ENCODE measurements around the gene TMEM187.

Gene TMEM187

DNA sequence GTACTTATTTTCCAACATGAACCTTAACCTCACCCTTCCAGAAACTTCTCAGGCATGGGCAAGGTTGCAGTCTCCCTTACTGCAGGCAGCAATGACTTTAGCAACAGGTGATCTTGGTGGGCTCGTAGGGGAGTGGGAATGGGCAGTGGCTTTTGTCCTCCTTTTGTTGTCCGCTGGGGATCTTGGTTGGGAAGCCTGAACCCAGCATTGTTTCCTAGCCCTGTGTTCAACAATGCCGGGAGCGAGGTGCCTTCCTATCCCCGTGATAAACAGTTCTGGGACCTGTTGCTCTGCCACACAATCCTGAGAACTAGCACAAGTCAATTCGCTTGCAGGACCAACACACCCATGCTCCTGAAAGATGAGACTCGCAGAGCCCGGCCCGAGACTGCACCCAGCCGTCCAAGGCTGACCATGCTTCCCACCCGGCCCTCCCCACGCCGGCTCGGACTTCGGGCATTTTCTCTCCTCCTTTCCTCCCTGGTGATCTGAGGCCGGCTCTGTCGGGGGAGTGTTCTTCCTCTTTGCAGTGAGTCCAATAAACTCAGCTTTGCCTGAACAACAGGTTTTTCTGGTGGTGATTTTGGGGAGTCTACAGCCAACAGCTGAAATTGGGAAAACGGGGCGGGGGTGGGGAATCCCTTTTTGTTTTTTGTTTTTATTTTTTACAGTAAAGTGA lies 26.9 kb downstream of the TMEM187 start:
- Histone ChIP-seq H3K9ac (ENCODE audit: low read length) (no peak overlapping the region), H3K27ac (ENCODE audit: low read length) (no peak overlapping the region), H3K4me1 (ENCODE audit: control insufficient read depth, low read depth, low read length) (peaks cover 8% of the 10 kb centered on the region), H3K4me3 (ENCODE audit: low read length) (no peak overlapping the region), H3K27me3 (ENCODE audit: control insufficient read depth, insufficient read depth, low read length) (no peaks in the 10 kb centered on the region), H3K36me3 (ENCODE audit: control insufficient read depth, low read depth, low read length) (no peaks in the 10 kb centered on the region), H3K9me3 (ENCODE audit: control insufficient read depth, low read depth, low read length) (peaks cover 18% of the 10 kb centered on the region)

GRCh38 chrX:154000051-154000450 lies 27.5 kb downstream of the TMEM187 start:
- Histone ChIP-seq H3K4me3 (ENCODE audit: low read length) (no peak overlapping the region), H3K9me3 (ENCODE audit: control insufficient read depth, low read depth, low read length) (peaks cover 18% of the 10 kb centered on the region), H3K36me3 (ENCODE audit: control insufficient read depth, low read depth, low read length) (no peaks in the 10 kb centered on the region), H3K27me3 (ENCODE audit: control insufficient read depth, insufficient read depth, low read length) (no peaks in the 10 kb centered on the region), H3K27ac (ENCODE audit: low read length) (no peak overlapping the region), H3K9ac (ENCODE audit: low read length) (no peak overlapping the region), H3K4me1 (ENCODE audit: control insufficient read depth, low read depth, low read length) (peaks cover 8% of the 10 kb centered on the region)

DNA sequence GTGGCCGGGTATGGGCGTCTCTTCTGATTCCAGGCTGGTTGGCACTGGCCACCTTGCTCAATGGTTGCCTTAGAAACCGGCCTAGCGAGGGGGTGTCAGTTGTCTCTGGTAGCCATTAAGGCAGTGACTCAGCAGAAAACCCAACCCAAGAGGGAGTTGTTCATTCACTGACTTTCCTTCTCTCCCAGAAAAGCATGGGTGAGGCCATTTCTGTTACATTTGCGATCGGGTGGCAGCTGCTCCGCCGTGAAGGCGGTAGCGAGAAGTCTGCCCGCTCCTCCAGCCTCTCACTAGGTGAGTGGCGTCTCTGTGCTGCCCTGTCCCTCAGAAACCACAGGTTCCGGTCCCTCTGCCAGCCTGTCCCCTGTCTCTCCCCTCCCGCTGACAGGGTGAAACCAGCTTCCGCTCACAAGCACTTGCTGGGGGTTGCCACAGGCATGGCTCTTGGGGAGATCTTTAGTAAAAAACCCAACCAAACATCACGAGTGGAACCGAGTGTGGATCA lies 29.7 kb downstream of the TMEM187 start:
- Histone ChIP-seq H3K27ac (ENCODE audit: low read length) (no peak overlapping the region), H3K4me3 (ENCODE audit: low read length) (no peak overlapping the region), H3K9me3 (ENCODE audit: control insufficient read depth, low read depth, low read length) (peaks cover 20% of the 10 kb centered on the region), H3K9ac (ENCODE audit: low read length) (peak overlapping the region; percentile 32), H3K4me1 (ENCODE audit: control insufficient read depth, low read depth, low read length) (peaks cover 8% of the 10 kb centered on the region), H3K27me3 (ENCODE audit: control insufficient read depth, insufficient read depth, low read length) (no peaks in the 10 kb centered on the region), H3K36me3 (ENCODE audit: control insufficient read depth, low read depth, low read length) (no peaks in the 10 kb centered on the region)

GRCh38 chrX:154004315-154004714 lies 31.8 kb downstream of the TMEM187 start:
- Histone ChIP-seq H3K4me3 (ENCODE audit: low read length) (no peak overlapping the region), H3K27ac (ENCODE audit: low read length) (no peak overlapping the region), H3K4me1 (ENCODE audit: control insufficient read depth, low read depth, low read length) (peaks cover 8% of the 10 kb centered on the region), H3K36me3 (ENCODE audit: control insufficient read depth, low read depth, low read length) (no peaks in the 10 kb centered on the region), H3K27me3 (ENCODE audit: control insufficient read depth, insufficient read depth, low read length) (no peaks in the 10 kb centered on the region), H3K9ac (ENCODE audit: low read length) (no peak overlapping the region), H3K9me3 (ENCODE audit: control insufficient read depth, low read depth, low read length) (peaks cover 20% of the 10 kb centered on the region)

- peaks cover 4% of the 10 kb centered on the region for H3K4me1 ChIP-seq (ENCODE audit: control insufficient read depth, low read depth, low read length)
- H3K9ac ChIP-seq (ENCODE audit: low read length) = no peak overlapping the region
- H3K9me3 ChIP-seq (ENCODE audit: control insufficient read depth, low read depth, low read length) = peaks cover 15% of the 10 kb centered on the region
- no peaks in the 10 kb centered on the region for H3K36me3 ChIP-seq (ENCODE audit: control insufficient read depth, low read depth, low read length)
- H3K27ac ChIP-seq (ENCODE audit: low read length) = no peak overlapping the region
- no peak overlapping the region for H3K4me3 ChIP-seq (ENCODE audit: low read length)
- no peaks in the 10 kb centered on the region for H3K27me3 ChIP-seq (ENCODE audit: control insufficient read depth, insufficient read depth, low read length)
Measured at GRCh38 chrX:154006947-154007346, 34.4 kb downstream of the TMEM187 start.

GRCh38 chrX:154008521-154008920 lies 36.0 kb downstream of the TMEM187 start:
- Histone ChIP-seq H3K4me3 (ENCODE audit: low read length) (no peak overlapping the region), H3K4me1 (ENCODE audit: control insufficient read depth, low read depth, low read length) (no peaks in the 10 kb centered on the region), H3K27me3 (ENCODE audit: control insufficient read depth, insufficient read depth, low read length) (no peaks in the 10 kb centered on the region), H3K36me3 (ENCODE audit: control insufficient read depth, low read depth, low read length) (peaks cover 4% of the 10 kb centered on the region), H3K9me3 (ENCODE audit: control insufficient read depth, low read depth, low read length) (peaks cover 9% of the 10 kb centered on the region), H3K27ac (ENCODE audit: low read length) (no peak overlapping the region), H3K9ac (ENCODE audit: low read length) (no peak overlapping the region)

GRCh38 chrX:154010330-154011087 lies 38.0 kb downstream of the TMEM187 start:
- H3K4me1 ChIP-seq (ENCODE audit: control insufficient read depth, low read depth, low read length) = no peaks in the 10 kb centered on the region
- H3K9me3 ChIP-seq (ENCODE audit: control insufficient read depth, low read depth, low read length) = peaks cover 5% of the 10 kb centered on the region
- no peaks in the 10 kb centered on the region for H3K27me3 ChIP-seq (ENCODE audit: control insufficient read depth, insufficient read depth, low read length)

DNA sequence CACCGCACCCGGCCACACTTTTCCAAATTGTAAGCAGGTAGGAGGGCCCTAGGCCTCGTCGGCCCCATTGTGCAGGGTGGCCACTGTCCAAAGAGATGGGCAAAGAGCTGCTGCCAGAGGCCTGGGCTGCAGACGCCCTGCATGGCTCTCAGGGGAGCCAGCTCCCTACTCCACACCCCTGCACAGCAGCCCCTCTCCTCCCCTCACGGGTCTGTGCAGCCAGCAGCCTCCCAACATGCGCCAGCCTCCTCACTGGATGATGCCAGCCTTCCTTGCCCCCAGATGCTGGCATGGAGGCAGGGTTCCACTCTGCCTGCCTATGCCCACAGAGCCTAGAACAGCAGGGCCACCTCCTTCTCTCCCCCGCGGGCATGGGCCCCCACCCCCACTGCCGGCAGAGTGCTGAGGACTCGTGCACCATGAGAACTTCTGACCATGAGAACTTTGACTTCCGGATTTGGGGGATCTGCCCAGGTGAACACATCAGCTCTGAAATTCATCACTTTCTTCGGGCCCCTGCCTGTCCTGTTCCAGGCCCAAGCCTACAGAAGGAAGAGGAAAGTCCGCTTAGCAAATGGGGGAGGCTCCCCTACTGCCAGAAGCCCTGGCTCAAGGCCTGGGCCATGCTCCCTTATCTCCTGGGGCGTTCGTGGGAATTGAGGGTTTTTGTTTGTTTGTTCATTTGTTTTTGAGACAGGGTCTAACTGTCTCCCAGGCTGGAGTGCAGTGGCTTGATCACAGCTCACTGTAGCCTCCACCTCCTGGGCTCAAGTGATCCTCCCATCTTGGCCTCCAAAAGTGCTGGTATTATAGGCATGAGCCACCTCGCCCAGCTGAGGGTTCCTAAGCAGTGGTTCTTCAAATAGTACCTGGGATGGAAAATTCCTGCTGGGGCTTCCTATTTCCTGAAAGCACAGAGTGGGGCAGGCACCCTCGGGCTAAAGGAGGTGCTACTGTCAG lies 39.1 kb downstream of the TMEM187 start:
- no peak overlapping the region for H3K27ac ChIP-seq (ENCODE audit: low read length)
- H3K36me3 ChIP-seq (ENCODE audit: control insufficient read depth, low read depth, low read length) = peaks cover 11% of the 10 kb centered on the region
- no peaks in the 10 kb centered on the region for H3K27me3 ChIP-seq (ENCODE audit: control insufficient read depth, insufficient read depth, low read length)
- no peak overlapping the region for H3K4me3 ChIP-seq (ENCODE audit: low read length)
- no peaks in the 10 kb centered on the region for H3K9me3 ChIP-seq (ENCODE audit: control insufficient read depth, low read depth, low read length)
- H3K9ac ChIP-seq (ENCODE audit: low read length) = no peak overlapping the region
- no peaks in the 10 kb centered on the region for H3K4me1 ChIP-seq (ENCODE audit: control insufficient read depth, low read depth, low read length)

More at GRCh38 chrX:154010330-154011087, 38.0 kb downstream of the TMEM187 start:
- no peak overlapping the region for H3K27ac ChIP-seq (ENCODE audit: low read length)
- no peak overlapping the region for H3K4me3 ChIP-seq (ENCODE audit: low read length)
- peaks cover 4% of the 10 kb centered on the region for H3K36me3 ChIP-seq (ENCODE audit: control insufficient read depth, low read depth, low read length)
- H3K9ac ChIP-seq (ENCODE audit: low read length) = no peak overlapping the region

DNA sequence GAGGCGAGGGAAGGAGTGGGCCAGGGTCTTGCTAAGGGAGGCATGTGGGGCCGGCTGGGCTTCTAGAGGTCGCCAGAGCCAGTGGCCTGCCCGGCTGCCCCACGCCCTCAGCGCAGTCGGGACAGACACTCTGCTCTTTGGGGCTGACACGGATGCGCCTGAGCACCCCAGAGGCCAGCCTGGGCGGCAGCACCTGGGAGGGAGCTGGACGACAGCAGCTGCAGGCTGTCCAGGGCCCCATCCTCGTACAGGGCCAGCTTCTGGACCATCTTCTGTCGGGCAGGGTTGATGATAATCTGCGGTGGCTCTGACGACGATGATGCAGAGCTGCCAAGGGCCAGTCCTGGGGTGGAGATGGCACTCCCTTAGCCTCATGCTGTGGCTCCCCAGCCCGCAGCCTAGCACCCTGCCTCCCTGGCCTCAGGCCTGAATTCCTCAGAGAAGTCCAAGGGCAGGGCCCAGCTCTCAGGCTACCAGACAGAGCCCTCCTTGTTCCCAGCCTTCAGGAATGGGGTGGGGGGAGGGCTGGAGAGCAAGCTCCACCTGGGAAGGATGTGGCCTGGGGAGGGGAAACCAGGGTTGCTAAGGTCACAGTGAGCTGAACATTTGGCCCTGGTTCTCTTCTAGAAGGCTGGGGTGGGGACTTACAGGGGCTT lies 39.9 kb downstream of the TMEM187 start:
- Histone ChIP-seq H3K9me3 (ENCODE audit: control insufficient read depth, low read depth, low read length) (no peaks in the 10 kb centered on the region), H3K4me3 (ENCODE audit: low read length) (no peak overlapping the region), H3K36me3 (ENCODE audit: control insufficient read depth, low read depth, low read length) (peaks cover 16% of the 10 kb centered on the region), H3K9ac (ENCODE audit: low read length) (no peak overlapping the region), H3K27ac (ENCODE audit: low read length) (no peak overlapping the region), H3K27me3 (ENCODE audit: control insufficient read depth, insufficient read depth, low read length) (no peaks in the 10 kb centered on the region), H3K4me1 (ENCODE audit: control insufficient read depth, low read depth, low read length) (no peaks in the 10 kb centered on the region)

GRCh38 chrX:154013001-154013421 lies 40.5 kb downstream of the TMEM187 start:
- Histone ChIP-seq H3K27ac (ENCODE audit: low read length) (no peak overlapping the region), H3K27me3 (ENCODE audit: control insufficient read depth, insufficient read depth, low read length) (no peaks in the 10 kb centered on the region), H3K9me3 (ENCODE audit: control insufficient read depth, low read depth, low read length) (no peaks in the 10 kb centered on the region), H3K4me3 (ENCODE audit: low read length) (no peak overlapping the region), H3K4me1 (ENCODE audit: control insufficient read depth, low read depth, low read length) (no peaks in the 10 kb centered on the region), H3K36me3 (ENCODE audit: control insufficient read depth, low read depth, low read length) (peaks cover 16% of the 10 kb centered on the region), H3K9ac (ENCODE audit: low read length) (no peak overlapping the region)
